GM12878 (cell line): ENCODE measurements around the gene NFASC. TPM values are rescaled to one million over a fixed set of nuclear protein-coding genes. Genes with fewer than 3 reads are reported as not detected.

Source experiments
- ATAC-seq: fragments of 200-7000 bp; cut with Tn5 transposase; 3 replicates; pipeline ENCODE4 v1.9.1; 2020; ENCODE audit warnings: mild to moderate bottlenecking, moderate library complexity
- BruUV-seq: library from RNA; stranded (reverse); fragments of 400-500 nt; replicated peaks from 2 replicates; lab custom pipeline; 2021; lab: Mats Ljungman, UMichigan
- CTCF ChIA-PET: fragments of 300-600 bp; sonication (Branson Sonifier 250); formaldehyde crosslinking; extraction: SDS; loops from one replicate; lab custom pipeline; 2021; ENCODE audit warnings: inconsistent platforms; lab: Yijun Ruan, JAX
- POLR2A ChIA-PET: fragments of 350-600 bp; formaldehyde crosslinking; extraction: SDS; loops from one replicate; lab custom pipeline; 2021; ENCODE audit warnings: inconsistent platforms; lab: Charles Lee
- RAD21 ChIA-PET: fragments of 300-600 bp; sonication (Branson Sonifier 250); formaldehyde crosslinking; loops from one replicate; lab custom pipeline; 2023; ENCODE audit warnings: antibody characterized with exemption; ENCODE audit not compliant: unreplicated experiment; lab: Charles Lee
- SMC1A ChIA-PET: fragments of 300-600 bp; sonication (Branson Sonifier 250); formaldehyde crosslinking; loops from one replicate; lab custom pipeline; 2023; ENCODE audit not compliant: unreplicated experiment, uncharacterized antibody; lab: Charles Lee
- DNase-seq: peaks from one replicate; pipeline ENCODE4 v3.0.0-alpha.2; 2011; ENCODE audit warnings: low read depth, low spot score
- FAIRE-seq: peaks from 3 replicates; lab custom pipeline; 2011; peaks lifted over from hg19 to GRCh38; lab: Jason Lieb, UNC
- H2AFZ ChIP-seq: 2 replicates; pipeline ENCODE4 v1.6.0; 2011; ENCODE audit warnings: low read depth, low read length, control low read depth; ENCODE audit not compliant: control insufficient read depth
- H3K27ac ChIP-seq: 2 replicates; pipeline ENCODE4 v1.5.1; 2011; ENCODE audit warnings: control low read depth; ENCODE audit not compliant: control insufficient read depth, insufficient read depth
- H3K27me3 ChIP-seq, 2 experiments: replicated peaks in 1 of 2; 2 replicates each; pipeline versions ENCODE4 v1.6.0 to v1.6.1; 2011; ENCODE audit warnings: low read length in 1 of 2; ENCODE audit not compliant: control insufficient read depth in 2 of 2, insufficient read depth in 2 of 2
- H3K36me3 ChIP-seq, 2 experiments: 2 replicates each; pipeline ENCODE4 v1.5.1; 2011; ENCODE audit warnings: low read length in 1 of 2; ENCODE audit not compliant: control insufficient read depth in 2 of 2, insufficient read depth in 2 of 2
- H3K4me1 ChIP-seq: 2 replicates; pipeline ENCODE4 v1.6.1; 2011; ENCODE audit warnings: mild to moderate bottlenecking, low read length, moderate library complexity, mixed read lengths; ENCODE audit not compliant: control insufficient read depth, insufficient read depth
- H3K4me2 ChIP-seq: 2 replicates; pipeline ENCODE4 v1.6.0; 2011; ENCODE audit warnings: control low read depth; ENCODE audit not compliant: control insufficient read depth, insufficient read depth
- H3K4me3 ChIP-seq: fragments of 200-600 bp; sonication (generic); 2 replicates; pipeline ENCODE4 v1.5.1; 2016
- H3K79me2 ChIP-seq: 2 replicates; pipeline ENCODE4 v1.6.0; 2011; ENCODE audit warnings: low read length; ENCODE audit not compliant: control insufficient read depth, insufficient read depth
- H3K9ac ChIP-seq: 2 replicates; pipeline ENCODE4 v1.8.0; 2011; ENCODE audit warnings: low read length, control low read depth, mixed read lengths; ENCODE audit not compliant: control insufficient read depth, insufficient read depth
- H3K9me3 ChIP-seq: replicated peaks from 3 replicates; pipeline ENCODE4 v1.5.1; 2011; ENCODE audit warnings: mild to moderate bottlenecking, low read length; ENCODE audit not compliant: control insufficient read depth, insufficient read depth
- H4K20me1 ChIP-seq: 2 replicates; pipeline ENCODE4 v1.6.0; 2011; ENCODE audit not compliant: control insufficient read depth, insufficient read depth
- EED ChIP-seq: sonication (generic); IDR thresholded peaks from 2 replicates; pipeline ENCODE4 v1.6.1; 2016; ENCODE audit warnings: antibody characterized with exemption, low read depth
- HDAC6 ChIP-seq: fragments of 200-600 bp; sonication (generic); IDR thresholded peaks from one replicate; pipeline ENCODE4 v1.8.0; 2017; ENCODE audit warnings: antibody characterized with exemption; ENCODE audit not compliant: unreplicated experiment
- JUND ChIP-seq: IDR thresholded peaks from 2 replicates; pipeline ENCODE4 v1.6.1; 2012; ENCODE audit warnings: low read depth, mild to moderate bottlenecking, low read length, improper control_type of control experiment, moderate library complexity
- MXI1 ChIP-seq: fragments of 150-350 bp; IDR thresholded peaks from 2 replicates; pipeline ENCODE4 v1.6.1; 2011; ENCODE audit warnings: low read depth, mild to moderate bottlenecking, inconsistent platforms, low read length, improper control_type of control experiment
- MYB ChIP-seq: fragments of 150-350 bp; IDR thresholded peaks from 2 replicates; pipeline ENCODE4 v1.6.1; 2014; ENCODE audit warnings: mild to moderate bottlenecking, low read depth, low read length, borderline replicate concordance
- NFIC ChIP-seq: IDR thresholded peaks from 2 replicates; pipeline ENCODE4 v1.6.1; 2012; ENCODE audit warnings: low read depth, mild to moderate bottlenecking, inconsistent platforms, low read length, moderate library complexity
- NFYB ChIP-seq: IDR thresholded peaks from 2 replicates; pipeline ENCODE4 v1.6.1; 2011; ENCODE audit warnings: low read depth, mild to moderate bottlenecking, low read length, improper control_type of control experiment, moderate library complexity; ENCODE audit not compliant: insufficient read depth
- POLR2AphosphoS2 ChIP-seq: IDR thresholded peaks from 2 replicates; pipeline ENCODE4 v1.6.1; 2011; ENCODE audit warnings: low read depth, mild to moderate bottlenecking, low read length, improper control_type of control experiment, moderate library complexity
- ZNF207 ChIP-seq: fragments of 450-650 bp; IDR thresholded peaks from 2 replicates; pipeline ENCODE4 v1.6.1; 2014; ENCODE audit warnings: antibody characterized with exemption, mild to moderate bottlenecking, borderline replicate concordance
- ZNF274 ChIP-seq: IDR thresholded peaks from one replicate; pipeline ENCODE4 v1.8.0; 2011; ENCODE audit not compliant: insufficient read length, insufficient read depth
- WGBS: methylation state at CpG from one replicate; pipeline ENCODE4 v1.1.6; 2016; ENCODE audit warnings: low lambda C conversion rate; ENCODE audit not compliant: insufficient replicate concordance, insufficient coverage; ENCODE audit errors: missing lambda C conversion rate; 5-methylcytosine and 5-hydroxymethylcytosine counted together
- in situ Hi-C: fragments of 300-500 bp; cut with MboI; formaldehyde crosslinking; loops from 9 replicates; pipeline ENCODE4 v1.14.3; 2018; ENCODE audit warnings: mixed read lengths
- intact Hi-C: fragments of 100-400 bp; cut with micrococcal nuclease; formaldehyde crosslinking; loops from one replicate; pipeline ENCODE4 v1.14.2; 2022; ENCODE audit not compliant: unreplicated experiment
- polyA plus RNA-seq, 11 experiments: library from polyadenylated mRNA; depleted of rRNA in 4 of 11; unstranded in 6 of 11; stranded (reverse) in 5 of 11; fragments of >200 nt; fragmentation: Nextera tagmentation in 4 of 11; fragmentation: Illumina TruSeq in 1 of 11; extraction: Ambion mirVana in 4 of 11; extraction: Trizol in 1 of 11; gene quantifications; 1 replicate in 1 of 11; 2 replicates in 10 of 11; pipeline versions ENCODE4 v1.2.1 to v1.2.3, GENCODE V29; 2011 to 2016; ENCODE audit warnings: inconsistent platforms in 2 of 11, missing spikeins in 2 of 11, low read depth in 1 of 11
- total RNA-seq, 4 experiments: library from RNA; depleted of rRNA in 3 of 4; stranded (reverse); fragments of >200 nt in 3 of 4; fragmentation: Illumina TruSeq in 1 of 4; extraction: Trizol in 1 of 4; gene quantifications; 2 replicates each; pipeline versions ENCODE4 v1.2.1 to v1.2.3, GENCODE V29; 2013 to 2021
- TF ChIP-seq, protein P1 (sequence below): fragments of 450-650 bp; formaldehyde crosslinking; IDR thresholded peaks from 2 replicates; pipeline ENCODE4 v1.4.0; 2020; ENCODE audit warnings: mild to moderate bottlenecking, moderate library complexity
- TF ChIP-seq, protein P2 (sequence below): fragments of 450-650 bp; IDR thresholded peaks from 2 replicates; pipeline ENCODE4 v1.6.1; 2014; ENCODE audit warnings: mild to moderate bottlenecking
- TF ChIP-seq, protein P3 (sequence below), 3 experiments: IDR thresholded peaks in 2 of 3; conservative IDR thresholded peaks in 1 of 3; 2 replicates each; pipeline ENCODE4 v1.5.1; 2011; ENCODE audit warnings: low read depth in 3 of 3, low read length in 3 of 3, mild to moderate bottlenecking in 3 of 3, control low read depth in 2 of 3, moderate library complexity in 2 of 3, inconsistent platforms in 1 of 3, mixed read lengths in 1 of 3; ENCODE audit not compliant: control insufficient read depth in 2 of 3, insufficient read depth in 1 of 3; ENCODE audit errors: extremely low read depth in 1 of 3
- TF ChIP-seq, protein P4 (sequence below): IDR thresholded peaks from 2 replicates; pipeline ENCODE4 v1.6.1; 2011; ENCODE audit warnings: low read depth, low read length, improper control_type of control experiment, borderline replicate concordance

Gene NFASC
- total and polyA plus RNA-seq, 10 of the 15 experiments (the other 5 are each of a cell fraction or from before 2014, with no cell fraction given), result 0.04 to 0.31 (median 0.12) TPM; not detected in 4

DNA sequence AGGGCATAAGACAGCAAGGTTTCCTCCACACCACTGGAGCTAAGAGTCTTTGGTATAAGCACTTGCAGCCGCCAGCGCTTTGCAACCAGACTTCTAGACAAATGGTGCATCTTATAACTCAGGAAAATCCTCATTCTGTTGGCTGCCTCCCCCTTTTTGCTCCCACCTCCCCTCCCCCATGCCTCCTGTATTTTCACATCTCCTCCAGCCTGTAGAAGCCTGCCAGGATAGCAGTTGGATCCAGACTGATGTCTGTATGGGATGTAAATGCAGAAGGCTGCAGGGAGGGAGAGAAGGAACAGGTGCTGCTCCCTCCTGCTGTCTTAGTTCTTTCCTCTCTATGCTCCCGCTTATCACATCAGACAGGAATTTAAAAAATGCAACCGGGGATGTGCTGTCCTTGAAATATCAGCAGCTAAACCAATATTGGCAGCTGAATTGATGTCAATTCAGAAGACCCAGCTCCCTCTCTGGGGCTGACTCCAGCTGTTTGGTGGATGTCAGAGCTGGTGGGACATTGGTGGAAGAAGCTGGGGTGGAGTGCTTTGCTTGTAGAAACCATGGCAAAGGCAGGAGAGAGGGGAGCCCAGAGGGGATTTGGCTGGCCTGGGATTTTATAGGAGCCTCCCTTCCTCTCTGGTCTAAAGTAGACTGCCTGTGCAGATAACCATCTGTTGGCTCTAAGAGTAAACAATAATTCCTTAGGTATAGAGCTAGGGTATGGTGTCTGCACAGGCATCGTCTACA lies 53.5 kb downstream of the NFASC start:
- CTCF ChIA-PET, result interaction anchor here (3.6 kb wide), 1 partner anchor 18 kb away, joined by 10 read pairs; no protein-coding TSS in a partner anchor
- no peaks in the 10 kb centered on the region; the same call in 1 of the 2 replicates for H4K20me1 ChIP-seq
- POLR2A ChIA-PET, result no interaction called here
- no peak overlapping the region for H3K4me3 ChIP-seq
- BruUV-seq, result no TSS peak
- H3K4me1 ChIP-seq, result no peaks in the 10 kb centered on the region
- peaks cover 0 to 3% of the 10 kb centered on the region in 2 experiments; a peak in 3 of 4 replicates for H3K27me3 ChIP-seq
- H2AFZ ChIP-seq, result no peak overlapping the region
- no peaks in the 10 kb centered on the region for H3K79me2 ChIP-seq
- 50% methylated on average over 5 of the region's 5 CpGs for WGBS
- in situ Hi-C loops, result no loop called here
- FAIRE-seq (no peak), DNase-seq (no peak), ATAC-seq (no peak)
- H3K36me3 ChIP-seq, result no peaks in the 10 kb centered on the region
- H3K9ac ChIP-seq, result no peak overlapping the region
- no peak overlapping the region for H3K27ac ChIP-seq
- H3K9me3 ChIP-seq, result no peaks in the 10 kb centered on the region
- intact Hi-C loops, result no loop called here
- RAD21 ChIA-PET, result no interaction called here
- H3K4me2 ChIP-seq, result no peak overlapping the region
- SMC1A ChIA-PET, result interaction anchor here (0.8 to 1.3 kb wide), 2 partner anchors 16 to 17 kb away, joined by 3 read pairs; no protein-coding TSS in a partner anchor
- no peak for TF ChIP-seq HDAC6
- no peak for TF ChIP-seq MYB
- TF ChIP-seq, protein P1, sequence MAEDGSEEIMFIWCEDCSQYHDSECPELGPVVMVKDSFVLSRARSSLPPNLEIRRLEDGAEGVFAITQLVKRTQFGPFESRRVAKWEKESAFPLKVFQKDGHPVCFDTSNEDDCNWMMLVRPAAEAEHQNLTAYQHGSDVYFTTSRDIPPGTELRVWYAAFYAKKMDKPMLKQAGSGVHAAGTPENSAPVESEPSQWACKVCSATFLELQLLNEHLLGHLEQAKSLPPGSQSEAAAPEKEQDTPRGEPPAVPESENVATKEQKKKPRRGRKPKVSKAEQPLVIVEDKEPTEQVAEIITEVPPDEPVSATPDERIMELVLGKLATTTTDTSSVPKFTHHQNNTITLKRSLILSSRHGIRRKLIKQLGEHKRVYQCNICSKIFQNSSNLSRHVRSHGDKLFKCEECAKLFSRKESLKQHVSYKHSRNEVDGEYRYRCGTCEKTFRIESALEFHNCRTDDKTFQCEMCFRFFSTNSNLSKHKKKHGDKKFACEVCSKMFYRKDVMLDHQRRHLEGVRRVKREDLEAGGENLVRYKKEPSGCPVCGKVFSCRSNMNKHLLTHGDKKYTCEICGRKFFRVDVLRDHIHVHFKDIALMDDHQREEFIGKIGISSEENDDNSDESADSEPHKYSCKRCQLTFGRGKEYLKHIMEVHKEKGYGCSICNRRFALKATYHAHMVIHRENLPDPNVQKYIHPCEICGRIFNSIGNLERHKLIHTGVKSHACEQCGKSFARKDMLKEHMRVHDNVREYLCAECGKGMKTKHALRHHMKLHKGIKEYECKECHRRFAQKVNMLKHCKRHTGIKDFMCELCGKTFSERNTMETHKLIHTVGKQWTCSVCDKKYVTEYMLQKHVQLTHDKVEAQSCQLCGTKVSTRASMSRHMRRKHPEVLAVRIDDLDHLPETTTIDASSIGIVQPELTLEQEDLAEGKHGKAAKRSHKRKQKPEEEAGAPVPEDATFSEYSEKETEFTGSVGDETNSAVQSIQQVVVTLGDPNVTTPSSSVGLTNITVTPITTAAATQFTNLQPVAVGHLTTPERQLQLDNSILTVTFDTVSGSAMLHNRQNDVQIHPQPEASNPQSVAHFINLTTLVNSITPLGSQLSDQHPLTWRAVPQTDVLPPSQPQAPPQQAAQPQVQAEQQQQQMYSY (CRISPR knock-in tag), result no peak
- no peak for TF ChIP-seq NFIC
- no peak for TF ChIP-seq EED
- no peak for TF ChIP-seq ZNF207
- TF ChIP-seq, protein P2, sequence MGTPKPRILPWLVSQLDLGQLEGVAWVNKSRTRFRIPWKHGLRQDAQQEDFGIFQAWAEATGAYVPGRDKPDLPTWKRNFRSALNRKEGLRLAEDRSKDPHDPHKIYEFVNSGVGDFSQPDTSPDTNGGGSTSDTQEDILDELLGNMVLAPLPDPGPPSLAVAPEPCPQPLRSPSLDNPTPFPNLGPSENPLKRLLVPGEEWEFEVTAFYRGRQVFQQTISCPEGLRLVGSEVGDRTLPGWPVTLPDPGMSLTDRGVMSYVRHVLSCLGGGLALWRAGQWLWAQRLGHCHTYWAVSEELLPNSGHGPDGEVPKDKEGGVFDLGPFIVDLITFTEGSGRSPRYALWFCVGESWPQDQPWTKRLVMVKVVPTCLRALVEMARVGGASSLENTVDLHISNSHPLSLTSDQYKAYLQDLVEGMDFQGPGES, result no peak
- TF ChIP-seq JUND, result no peak
- no peak for TF ChIP-seq ZNF274
- TF ChIP-seq, protein P3, sequence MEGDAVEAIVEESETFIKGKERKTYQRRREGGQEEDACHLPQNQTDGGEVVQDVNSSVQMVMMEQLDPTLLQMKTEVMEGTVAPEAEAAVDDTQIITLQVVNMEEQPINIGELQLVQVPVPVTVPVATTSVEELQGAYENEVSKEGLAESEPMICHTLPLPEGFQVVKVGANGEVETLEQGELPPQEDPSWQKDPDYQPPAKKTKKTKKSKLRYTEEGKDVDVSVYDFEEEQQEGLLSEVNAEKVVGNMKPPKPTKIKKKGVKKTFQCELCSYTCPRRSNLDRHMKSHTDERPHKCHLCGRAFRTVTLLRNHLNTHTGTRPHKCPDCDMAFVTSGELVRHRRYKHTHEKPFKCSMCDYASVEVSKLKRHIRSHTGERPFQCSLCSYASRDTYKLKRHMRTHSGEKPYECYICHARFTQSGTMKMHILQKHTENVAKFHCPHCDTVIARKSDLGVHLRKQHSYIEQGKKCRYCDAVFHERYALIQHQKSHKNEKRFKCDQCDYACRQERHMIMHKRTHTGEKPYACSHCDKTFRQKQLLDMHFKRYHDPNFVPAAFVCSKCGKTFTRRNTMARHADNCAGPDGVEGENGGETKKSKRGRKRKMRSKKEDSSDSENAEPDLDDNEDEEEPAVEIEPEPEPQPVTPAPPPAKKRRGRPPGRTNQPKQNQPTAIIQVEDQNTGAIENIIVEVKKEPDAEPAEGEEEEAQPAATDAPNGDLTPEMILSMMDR (IDR thresholded peaks at IDR 0.05 in 2 of 3, conservative IDR thresholded peaks at IDR 0.05 in 1 of 3; ENCODE audit: control insufficient read depth in 2 of 3, extremely low read depth in 1 of 3, insufficient read depth in 1 of 3, low read depth in 3 of 3, low read length in 3 of 3), result no peak
- TF ChIP-seq, protein P4, sequence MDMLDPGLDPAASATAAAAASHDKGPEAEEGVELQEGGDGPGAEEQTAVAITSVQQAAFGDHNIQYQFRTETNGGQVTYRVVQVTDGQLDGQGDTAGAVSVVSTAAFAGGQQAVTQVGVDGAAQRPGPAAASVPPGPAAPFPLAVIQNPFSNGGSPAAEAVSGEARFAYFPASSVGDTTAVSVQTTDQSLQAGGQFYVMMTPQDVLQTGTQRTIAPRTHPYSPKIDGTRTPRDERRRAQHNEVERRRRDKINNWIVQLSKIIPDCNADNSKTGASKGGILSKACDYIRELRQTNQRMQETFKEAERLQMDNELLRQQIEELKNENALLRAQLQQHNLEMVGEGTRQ, result no peak
- no peak for TF ChIP-seq NFYB
- TF ChIP-seq POLR2AphosphoS2, result no peak
- no peak for TF ChIP-seq MXI1
